Measurements from ENCODE around the gene TNFAIP6.

The TNFAIP6 gene

DNA sequence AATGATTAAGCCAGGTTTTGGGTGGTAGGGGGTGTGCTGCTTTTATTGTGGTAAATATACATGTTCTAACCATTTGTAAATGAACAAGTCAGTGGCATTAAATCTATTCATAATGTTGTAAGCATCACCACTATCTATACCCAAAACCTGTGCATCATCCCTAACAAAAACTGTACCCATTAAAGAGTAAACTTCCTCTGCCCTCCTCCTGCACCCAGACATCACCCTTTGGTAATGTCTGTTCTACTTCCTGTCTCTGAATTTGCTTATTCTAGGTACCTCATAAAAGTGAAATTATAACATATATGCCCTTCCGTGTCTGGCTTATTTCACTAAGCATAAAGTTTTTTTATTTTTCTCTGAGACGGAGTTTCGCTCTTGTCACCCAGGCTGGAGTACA lies 66.4 kb downstream of the TNFAIP6 start:
- DNase-seq = no peak
